Fibroblast of gingiva (primary cell): ENCODE measurements around the gene BLM.
"Not testable (repeated sequence)": the region's sequence is repeated elsewhere in the genome, so short reads cannot be mapped to it uniquely, and the experiment has no call there.

Experiments used
- DNase-seq: peaks from one replicate; pipeline ENCODE4 v3.0.0-alpha.2; 2011; ENCODE audit warnings: low read depth

The BLM gene

DNA sequence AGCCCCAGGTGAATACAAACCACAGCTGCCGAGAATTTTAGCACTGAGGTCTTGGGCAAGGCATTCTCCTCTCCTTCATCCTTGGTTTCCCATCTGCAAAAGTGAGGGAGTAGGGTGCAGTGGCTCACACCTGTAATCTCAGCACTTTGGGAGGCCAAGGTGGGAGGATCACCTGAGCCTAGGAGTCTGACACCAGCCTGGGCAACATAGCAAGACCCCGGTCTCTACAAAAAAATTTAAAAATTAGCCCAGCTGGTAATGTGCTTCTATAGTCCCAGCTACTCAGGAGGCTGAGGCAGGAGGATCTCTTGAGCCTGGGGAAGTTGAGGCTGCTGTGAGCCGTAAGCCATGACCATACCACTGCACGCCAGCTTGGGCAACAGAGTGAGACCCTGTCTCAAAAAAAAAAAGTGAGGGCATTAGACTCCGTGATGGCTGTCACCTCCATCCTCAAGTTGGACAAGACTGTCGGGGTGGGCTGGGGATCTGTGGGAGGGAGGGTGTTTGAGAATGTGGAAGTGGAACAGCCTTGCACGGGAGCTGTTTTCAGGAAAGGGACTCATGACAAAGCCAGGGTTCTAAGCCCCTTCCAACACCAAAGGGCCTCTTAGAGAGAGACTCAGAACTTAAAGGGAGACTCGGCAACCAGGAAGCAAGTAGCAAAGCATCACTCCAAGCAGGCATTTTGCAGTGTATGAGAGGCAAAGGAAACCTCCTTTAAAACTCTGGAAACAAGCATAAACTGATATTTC is 105.2 kb downstream of the BLM start:
- DNase-seq = no peak

DNA sequence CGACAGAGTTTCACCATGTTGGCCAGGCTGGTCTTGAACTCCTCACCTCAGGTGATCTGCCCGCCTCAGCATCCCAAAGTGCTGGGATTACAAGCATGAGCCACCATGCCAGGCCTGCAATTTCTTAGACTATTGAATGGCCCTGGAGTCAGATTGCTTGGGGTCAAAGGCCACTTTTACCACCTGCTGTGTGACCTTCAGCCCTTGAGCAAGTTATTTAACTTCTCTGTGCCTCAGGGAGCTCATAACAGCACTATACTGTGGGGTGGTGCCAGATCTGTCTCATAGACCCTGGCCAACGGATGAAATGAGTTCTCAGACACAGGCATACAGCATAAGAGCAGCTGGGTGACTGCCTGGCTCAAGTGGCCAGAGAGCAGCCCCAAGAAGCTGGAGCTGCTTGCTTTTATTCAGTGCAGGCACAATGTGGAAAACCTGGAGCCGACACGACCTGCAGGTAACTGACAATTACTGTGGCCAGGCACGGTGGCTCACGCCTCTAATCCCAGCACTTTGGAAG is 106.4 kb downstream of the BLM start:
- no peak for DNase-seq

DNA sequence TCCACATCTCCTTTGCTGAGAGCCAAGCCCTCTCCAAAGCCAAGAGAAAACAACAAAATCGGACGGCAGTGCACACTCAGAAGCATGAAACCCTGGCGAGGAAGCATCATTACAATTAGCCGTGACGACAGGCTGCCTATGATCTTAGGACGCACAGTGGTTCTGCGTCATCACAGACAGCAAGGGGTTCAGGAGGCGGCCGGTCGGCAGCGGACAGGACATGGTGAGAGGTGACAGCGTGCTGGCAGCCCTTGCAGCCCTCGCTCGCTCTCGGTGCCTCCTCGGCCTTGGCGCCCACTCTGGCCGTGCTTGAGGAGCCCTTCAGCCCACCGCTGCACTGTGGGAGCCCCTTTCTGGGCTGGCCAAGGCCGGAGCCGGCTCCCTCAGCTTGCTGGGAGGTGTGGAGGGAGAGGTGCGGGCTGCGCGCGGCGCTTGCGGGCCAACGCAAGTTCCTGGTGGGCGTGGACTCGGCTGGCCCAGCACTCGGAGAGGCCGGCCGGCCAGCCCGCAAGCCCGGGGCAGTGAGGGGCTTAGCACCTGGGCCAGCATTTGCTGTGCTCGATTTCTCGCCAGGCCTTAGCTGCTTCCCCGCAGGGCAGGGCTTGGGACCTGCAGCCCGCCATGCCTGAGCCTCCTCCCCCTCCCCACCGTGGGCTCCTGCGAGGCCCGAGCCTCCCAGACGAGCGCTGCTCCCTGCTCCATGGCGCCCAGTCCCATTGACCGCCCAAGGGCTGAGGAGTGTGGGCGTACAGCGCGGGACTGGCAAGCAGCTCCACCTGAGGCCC is 108.2 kb downstream of the BLM start:
- not testable (repeated sequence) for DNase-seq

- DNase-seq = not testable (repeated sequence)
Measured at GRCh38 chr15:90826206-90826885, 109.2 kb downstream of the BLM start.

- DNase-seq = no peak
Measured at GRCh38 chr15:90826886-90827435, 109.8 kb downstream of the BLM start.

DNA sequence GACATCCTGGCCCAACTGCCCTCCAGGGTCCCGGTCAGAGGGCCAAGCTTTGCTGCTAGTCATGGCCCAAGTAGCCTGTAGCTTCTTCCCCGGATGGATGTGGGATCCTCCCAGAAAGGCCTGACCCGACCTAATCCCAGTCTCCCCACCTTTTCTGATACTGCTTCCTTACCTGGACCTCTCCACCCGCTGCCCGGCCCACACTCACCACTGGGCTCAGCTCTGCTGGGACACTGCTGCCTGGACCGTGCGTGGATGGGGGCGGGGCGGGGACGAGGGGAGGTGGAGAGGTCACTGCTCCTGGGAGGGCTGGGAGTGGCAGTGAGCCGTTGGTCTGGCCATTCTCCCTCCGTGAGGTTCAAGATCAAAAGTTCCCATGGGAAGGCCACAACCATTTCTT is 111.0 kb downstream of the BLM start:
- no peak for DNase-seq

- no peak for DNase-seq
Measured at GRCh38 chr15:90829126-90829525, 112.0 kb downstream of the BLM start.

DNA sequence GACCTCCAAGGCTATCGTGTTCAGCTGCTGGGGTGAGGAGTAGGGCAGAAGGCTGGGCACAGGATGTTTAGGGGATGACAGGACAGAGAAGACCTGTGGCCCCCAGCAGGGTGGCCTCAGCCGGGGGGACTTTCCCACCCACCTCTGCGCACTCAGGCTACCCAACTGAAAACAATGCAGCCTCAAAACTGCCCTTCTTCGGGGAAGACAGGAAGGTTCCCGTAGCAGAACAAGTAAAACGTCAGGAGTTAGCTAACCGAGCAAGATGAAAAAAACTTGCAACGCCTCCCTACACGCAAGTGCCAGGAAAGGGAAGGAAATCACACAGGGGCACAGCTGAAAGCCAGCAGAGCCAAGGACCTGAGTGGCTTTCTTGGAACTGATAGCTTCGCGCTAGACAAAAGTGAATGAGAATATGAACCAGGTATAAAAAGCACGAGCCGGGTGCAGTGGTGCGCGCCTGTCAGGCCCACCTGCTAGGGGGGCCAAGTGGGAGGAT is 112.8 kb downstream of the BLM start:
- DNase-seq = no peak

DNA sequence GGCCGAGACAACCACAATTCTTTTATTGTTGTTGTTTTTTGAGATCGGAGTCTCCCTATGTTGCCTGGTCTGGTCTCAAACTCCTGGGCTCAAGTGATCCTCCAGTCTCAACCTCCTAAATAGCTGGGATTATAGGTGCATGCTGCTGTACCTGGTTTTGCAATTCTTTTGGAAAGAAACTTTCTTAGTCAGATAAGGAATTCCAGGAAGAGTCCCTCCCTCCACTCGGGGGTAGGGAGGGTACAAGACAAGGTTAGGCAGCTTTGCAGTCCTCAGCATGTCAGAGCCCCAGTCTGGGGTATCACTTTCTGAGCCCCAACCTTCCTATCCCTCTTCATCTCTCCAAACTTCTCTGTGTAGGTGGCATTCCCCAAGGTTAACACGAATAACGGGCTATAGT is 117.5 kb downstream of the BLM start:
- DNase-seq = no peak

- DNase-seq = peak; percentile 43
Measured at GRCh38 chr15:90836296-90836871, 119.2 kb downstream of the BLM start.

DNA sequence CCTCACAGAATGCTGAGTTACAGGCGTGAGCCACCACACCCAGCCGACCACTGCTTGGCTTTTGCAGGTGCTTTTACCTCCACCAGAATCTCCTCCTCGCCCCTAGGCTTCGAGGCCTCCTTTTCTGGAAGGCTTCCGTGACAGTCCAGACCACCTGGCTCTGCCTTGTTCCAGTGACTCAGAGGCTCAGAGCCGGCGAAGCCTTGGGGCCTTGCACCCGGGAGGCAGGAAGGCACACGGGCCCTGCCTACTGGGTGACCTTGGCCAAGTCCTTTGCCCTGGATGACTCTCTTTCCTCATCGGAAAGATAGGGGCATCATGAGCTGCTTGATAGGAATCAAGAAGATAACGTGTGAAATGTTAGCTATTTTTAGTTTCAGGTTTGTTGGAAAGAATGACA is 119.9 kb downstream of the BLM start:
- no peak for DNase-seq

- no peak for DNase-seq
Measured at GRCh38 chr15:90838139-90838538, 121.0 kb downstream of the BLM start.

GRCh38 chr15:90838544-90838943 is 121.4 kb downstream of the BLM start:
- DNase-seq = no peak

- no peak for DNase-seq
Measured at GRCh38 chr15:90839187-90840071, 122.3 kb downstream of the BLM start.

DNA sequence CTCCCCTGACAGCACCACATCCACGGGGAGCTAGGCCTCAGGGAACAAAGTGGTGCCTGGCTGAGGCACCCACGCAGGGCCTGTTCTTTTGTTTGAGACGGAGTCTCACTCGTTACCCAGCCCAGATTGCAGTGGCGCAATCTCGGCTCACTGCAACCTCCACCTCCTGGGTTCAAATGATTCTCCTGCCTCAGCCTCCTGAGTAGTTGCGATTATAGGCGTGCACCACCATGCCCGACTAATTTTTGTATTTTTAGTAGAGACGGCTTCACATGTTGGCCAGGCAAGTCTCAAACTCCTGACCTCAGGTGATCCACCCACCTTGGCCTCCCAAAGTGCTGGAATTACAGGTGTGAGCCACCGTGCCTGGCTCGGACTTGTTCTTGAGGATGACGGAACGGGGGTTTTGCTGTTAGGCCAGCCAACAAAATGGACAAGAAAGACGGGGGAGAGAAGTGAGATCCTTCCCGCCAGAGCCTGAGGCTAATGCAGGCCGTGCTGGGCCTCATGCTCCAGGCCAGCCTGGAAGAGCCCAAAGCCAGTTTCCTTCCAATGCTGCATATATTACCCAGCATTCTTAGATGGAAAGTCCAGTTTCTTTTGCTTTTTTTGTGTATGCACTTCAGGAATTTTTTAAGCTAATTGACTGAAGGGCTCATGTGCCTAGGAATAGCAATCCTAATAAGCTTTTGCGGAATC is 123.2 kb downstream of the BLM start:
- DNase-seq = no peak

DNA sequence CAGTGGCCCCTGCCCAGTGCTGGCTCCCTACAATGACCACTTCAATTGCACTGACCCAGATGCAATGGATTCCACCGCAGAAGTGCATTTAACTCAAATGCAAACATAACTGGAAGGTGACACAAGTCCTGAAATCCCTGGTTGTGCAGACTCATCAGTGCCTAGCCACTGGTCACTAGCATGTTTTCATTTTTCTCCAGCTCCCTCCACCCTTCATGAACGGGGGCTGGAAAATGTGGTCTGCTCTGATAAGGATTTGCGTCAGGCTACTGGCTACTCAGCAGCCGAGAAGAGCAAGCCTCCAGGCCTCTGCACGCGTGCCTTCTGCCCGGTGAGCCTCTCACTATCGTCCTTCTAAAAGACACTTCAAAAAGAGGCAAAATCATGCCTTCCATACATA is 123.8 kb downstream of the BLM start:
- DNase-seq = no peak

DNA sequence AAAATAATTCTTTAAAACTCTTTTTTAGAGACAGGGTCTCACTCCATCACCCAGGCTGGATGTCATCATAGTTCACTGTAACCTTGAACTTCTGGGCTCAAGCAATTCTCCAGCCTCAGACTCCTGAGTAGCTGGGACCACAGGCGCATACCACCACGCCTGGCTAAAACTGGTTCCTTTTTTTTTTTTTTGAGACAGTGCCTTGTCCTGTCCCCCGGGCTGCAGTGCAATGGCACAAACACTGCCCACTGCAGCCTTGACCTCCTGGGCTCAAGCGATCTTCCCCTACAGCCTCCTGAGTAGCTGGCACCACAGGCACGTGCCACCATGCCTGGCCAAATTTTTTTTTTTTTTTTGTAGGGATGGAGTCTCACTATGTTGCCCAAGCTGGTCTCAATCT is 127.5 kb downstream of the BLM start:
- DNase-seq = no peak

- DNase-seq = peak; percentile 74
Measured at GRCh38 chr15:90845201-90845949, 128.2 kb downstream of the BLM start.

- not testable (repeated sequence) for DNase-seq
Measured at GRCh38 chr15:90849424-90849823, 132.3 kb downstream of the BLM start.
